Measurements from ENCODE around the gene SEPTIN1.
A peak's percentile ranks its signal among the peaks of the same experiment; 100 is the strongest.

The SEPTIN1 gene

DNA sequence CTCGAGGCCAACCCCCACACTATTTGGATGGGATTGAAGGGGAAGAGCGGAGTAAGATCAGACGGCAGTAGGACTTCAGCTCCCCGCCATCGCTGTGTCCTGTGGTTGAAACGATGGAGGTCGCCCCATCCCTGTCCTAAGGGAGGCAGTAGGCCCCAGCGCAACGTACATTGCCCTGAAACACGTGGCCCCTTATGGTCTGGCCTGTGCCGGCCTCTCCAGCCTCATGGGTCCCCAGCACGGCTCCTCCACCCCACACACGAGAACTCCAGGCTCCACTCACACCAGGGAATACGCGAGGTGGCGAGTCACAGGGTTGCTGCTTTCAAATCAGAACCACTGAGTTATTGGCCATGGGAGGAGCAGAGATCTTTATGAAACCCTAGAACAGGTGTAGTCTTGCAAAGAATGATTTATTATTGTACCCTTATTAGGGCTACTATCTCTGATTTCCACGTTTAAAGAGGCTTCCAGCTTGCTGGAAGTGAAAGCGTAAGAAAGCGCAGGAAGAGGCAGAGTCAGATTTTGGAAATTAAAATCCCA lies 48.1 kb upstream of the SEPTIN1 start (continued):
- no peak for TF ChIP-seq ZNF391 (tag by site-specific recombination; IDR thresholded peaks at IDR 0.05; ENCODE audit: borderline replicate concordance, low read depth)
- peak; percentile 11; the same call in 1 of the 2 replicates for TF ChIP-seq ZFP69B (tag by site-specific recombination; IDR thresholded peaks at IDR 0.05)
- 0 out of 2 replicates have a peak, but pooled peaks have one; percentile 16 for TF ChIP-seq PBX3 (CRISPR knock-in tag; IDR thresholded peaks at IDR 0.05)
- 0 out of 2 replicates have a peak, but pooled peaks have one; percentile 7 for TF ChIP-seq ZNF10 (tag by site-specific recombination; IDR thresholded peaks at IDR 0.05)
- no peak for TF ChIP-seq ZNF426 (tag by site-specific recombination; IDR thresholded peaks at IDR 0.05)
- 0 out of 2 replicates have a peak, but pooled peaks have one; percentile 37 for TF ChIP-seq ZBTB7A (tag by site-specific recombination; IDR thresholded peaks at IDR 0.05; ENCODE audit: low read depth)
- TF ChIP-seq ZNF707 (tag by site-specific recombination; IDR thresholded peaks at IDR 0.05): no peak
- no peak for TF ChIP-seq IKZF3 (tag by site-specific recombination; IDR thresholded peaks at IDR 0.05)
- no peak for TF ChIP-seq EGR2 (tag by site-specific recombination; IDR thresholded peaks at IDR 0.05; ENCODE audit: low read depth)
- TF ChIP-seq, protein P1, sequence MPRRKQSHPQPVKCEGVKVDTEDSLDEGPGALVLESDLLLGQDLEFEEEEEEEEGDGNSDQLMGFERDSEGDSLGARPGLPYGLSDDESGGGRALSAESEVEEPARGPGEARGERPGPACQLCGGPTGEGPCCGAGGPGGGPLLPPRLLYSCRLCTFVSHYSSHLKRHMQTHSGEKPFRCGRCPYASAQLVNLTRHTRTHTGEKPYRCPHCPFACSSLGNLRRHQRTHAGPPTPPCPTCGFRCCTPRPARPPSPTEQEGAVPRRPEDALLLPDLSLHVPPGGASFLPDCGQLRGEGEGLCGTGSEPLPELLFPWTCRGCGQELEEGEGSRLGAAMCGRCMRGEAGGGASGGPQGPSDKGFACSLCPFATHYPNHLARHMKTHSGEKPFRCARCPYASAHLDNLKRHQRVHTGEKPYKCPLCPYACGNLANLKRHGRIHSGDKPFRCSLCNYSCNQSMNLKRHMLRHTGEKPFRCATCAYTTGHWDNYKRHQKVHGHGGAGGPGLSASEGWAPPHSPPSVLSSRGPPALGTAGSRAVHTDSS (tag by site-specific recombination; IDR thresholded peaks at IDR 0.05): no peak
- TF ChIP-seq ZNF157 (tag by site-specific recombination; IDR thresholded peaks at IDR 0.05): no peak
- no peak for TF ChIP-seq ZNF623 (tag by site-specific recombination; IDR thresholded peaks at IDR 0.05)
- no peak for TF ChIP-seq ZNF658 (tag by site-specific recombination; IDR thresholded peaks at IDR 0.05)
- TF ChIP-seq ZSCAN30 (tag by site-specific recombination; IDR thresholded peaks at IDR 0.05): no peak
- TF ChIP-seq ZNF629 (tag by site-specific recombination; IDR thresholded peaks at IDR 0.05): peak; percentile 5; the same call in 1 of the 2 replicates
- TF ChIP-seq ZNF274 (IDR thresholded peaks at IDR 0.05; ENCODE audit: low read length): no peak
- no peak for TF ChIP-seq ZNF274 (tag by site-specific recombination; IDR thresholded peaks at IDR 0.05; ENCODE audit: borderline replicate concordance)
- TF ChIP-seq, protein P2, sequence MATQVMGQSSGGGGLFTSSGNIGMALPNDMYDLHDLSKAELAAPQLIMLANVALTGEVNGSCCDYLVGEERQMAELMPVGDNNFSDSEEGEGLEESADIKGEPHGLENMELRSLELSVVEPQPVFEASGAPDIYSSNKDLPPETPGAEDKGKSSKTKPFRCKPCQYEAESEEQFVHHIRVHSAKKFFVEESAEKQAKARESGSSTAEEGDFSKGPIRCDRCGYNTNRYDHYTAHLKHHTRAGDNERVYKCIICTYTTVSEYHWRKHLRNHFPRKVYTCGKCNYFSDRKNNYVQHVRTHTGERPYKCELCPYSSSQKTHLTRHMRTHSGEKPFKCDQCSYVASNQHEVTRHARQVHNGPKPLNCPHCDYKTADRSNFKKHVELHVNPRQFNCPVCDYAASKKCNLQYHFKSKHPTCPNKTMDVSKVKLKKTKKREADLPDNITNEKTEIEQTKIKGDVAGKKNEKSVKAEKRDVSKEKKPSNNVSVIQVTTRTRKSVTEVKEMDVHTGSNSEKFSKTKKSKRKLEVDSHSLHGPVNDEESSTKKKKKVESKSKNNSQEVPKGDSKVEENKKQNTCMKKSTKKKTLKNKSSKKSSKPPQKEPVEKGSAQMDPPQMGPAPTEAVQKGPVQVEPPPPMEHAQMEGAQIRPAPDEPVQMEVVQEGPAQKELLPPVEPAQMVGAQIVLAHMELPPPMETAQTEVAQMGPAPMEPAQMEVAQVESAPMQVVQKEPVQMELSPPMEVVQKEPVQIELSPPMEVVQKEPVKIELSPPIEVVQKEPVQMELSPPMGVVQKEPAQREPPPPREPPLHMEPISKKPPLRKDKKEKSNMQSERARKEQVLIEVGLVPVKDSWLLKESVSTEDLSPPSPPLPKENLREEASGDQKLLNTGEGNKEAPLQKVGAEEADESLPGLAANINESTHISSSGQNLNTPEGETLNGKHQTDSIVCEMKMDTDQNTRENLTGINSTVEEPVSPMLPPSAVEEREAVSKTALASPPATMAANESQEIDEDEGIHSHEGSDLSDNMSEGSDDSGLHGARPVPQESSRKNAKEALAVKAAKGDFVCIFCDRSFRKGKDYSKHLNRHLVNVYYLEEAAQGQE (tag by site-specific recombination; IDR thresholded peaks at IDR 0.05): 0 out of 2 replicates have a peak, but pooled peaks have one; percentile 32
- TF ChIP-seq, protein P3, sequence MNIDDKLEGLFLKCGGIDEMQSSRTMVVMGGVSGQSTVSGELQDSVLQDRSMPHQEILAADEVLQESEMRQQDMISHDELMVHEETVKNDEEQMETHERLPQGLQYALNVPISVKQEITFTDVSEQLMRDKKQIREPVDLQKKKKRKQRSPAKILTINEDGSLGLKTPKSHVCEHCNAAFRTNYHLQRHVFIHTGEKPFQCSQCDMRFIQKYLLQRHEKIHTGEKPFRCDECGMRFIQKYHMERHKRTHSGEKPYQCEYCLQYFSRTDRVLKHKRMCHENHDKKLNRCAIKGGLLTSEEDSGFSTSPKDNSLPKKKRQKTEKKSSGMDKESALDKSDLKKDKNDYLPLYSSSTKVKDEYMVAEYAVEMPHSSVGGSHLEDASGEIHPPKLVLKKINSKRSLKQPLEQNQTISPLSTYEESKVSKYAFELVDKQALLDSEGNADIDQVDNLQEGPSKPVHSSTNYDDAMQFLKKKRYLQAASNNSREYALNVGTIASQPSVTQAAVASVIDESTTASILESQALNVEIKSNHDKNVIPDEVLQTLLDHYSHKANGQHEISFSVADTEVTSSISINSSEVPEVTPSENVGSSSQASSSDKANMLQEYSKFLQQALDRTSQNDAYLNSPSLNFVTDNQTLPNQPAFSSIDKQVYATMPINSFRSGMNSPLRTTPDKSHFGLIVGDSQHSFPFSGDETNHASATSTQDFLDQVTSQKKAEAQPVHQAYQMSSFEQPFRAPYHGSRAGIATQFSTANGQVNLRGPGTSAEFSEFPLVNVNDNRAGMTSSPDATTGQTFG (tag by site-specific recombination; IDR thresholded peaks at IDR 0.05; ENCODE audit: borderline replicate concordance): no peak
- no peak for TF ChIP-seq ZNF548 (tag by site-specific recombination; IDR thresholded peaks at IDR 0.05)
- TF ChIP-seq ZFP3 (tag by site-specific recombination; IDR thresholded peaks at IDR 0.05; ENCODE audit: low read depth): no peak
- peak; percentile 80 for TF ChIP-seq ZNF518A (tag by site-specific recombination; conservative IDR thresholded peaks at IDR 0.05; ENCODE audit: low read depth)
- TF ChIP-seq, protein P4, sequence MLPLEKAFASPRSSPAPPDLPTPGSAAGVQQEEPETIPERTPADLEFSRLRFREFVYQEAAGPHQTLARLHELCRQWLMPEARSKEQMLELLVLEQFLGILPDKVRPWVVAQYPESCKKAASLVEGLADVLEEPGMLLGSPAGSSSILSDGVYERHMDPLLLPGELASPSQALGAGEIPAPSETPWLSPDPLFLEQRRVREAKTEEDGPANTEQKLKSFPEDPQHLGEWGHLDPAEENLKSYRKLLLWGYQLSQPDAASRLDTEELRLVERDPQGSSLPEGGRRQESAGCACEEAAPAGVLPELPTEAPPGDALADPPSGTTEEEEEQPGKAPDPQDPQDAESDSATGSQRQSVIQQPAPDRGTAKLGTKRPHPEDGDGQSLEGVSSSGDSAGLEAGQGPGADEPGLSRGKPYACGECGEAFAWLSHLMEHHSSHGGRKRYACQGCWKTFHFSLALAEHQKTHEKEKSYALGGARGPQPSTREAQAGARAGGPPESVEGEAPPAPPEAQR (tag by site-specific recombination; IDR thresholded peaks at IDR 0.05): no peak
- no peak for TF ChIP-seq ZNF837 (tag by site-specific recombination; IDR thresholded peaks at IDR 0.05)
- no peak for TF ChIP-seq ZNF132 (tag by site-specific recombination; IDR thresholded peaks at IDR 0.05; ENCODE audit: borderline replicate concordance)

Measured in HEK293 (cell line).